A673 (cell line): ENCODE results near the gene SAP25. TPM values are rescaled to one million over a fixed set of nuclear protein-coding genes. Genes with fewer than 3 reads are reported as not detected.
"Not testable (repeated sequence)": the region's sequence is repeated elsewhere in the genome, so short reads cannot be mapped to it uniquely, and the experiment has no call there.

Experiments used
- BruUV-seq: library from RNA; stranded (reverse); fragments of 400-500 nt; replicated peaks from 2 replicates; lab custom pipeline; 2021; lab: Mats Ljungman, UMichigan
- CTCF ChIA-PET: fragments of 300-600 bp; sonication (Branson Sonifier 250); formaldehyde crosslinking; loops from one replicate; lab custom pipeline; 2022; ENCODE audit warnings: antibody characterized with exemption; lab: Charles Lee
- POLR2A ChIA-PET: fragments of 300-600 bp; sonication (Branson Sonifier 250); formaldehyde crosslinking; loops from one replicate; lab custom pipeline; 2022; ENCODE audit warnings: antibody characterized with exemption; ENCODE audit not compliant: low non-redundant PET; lab: Charles Lee
- DNase-seq: peaks from one replicate; pipeline ENCODE4 v3.0.0-alpha.2; 2015; ENCODE audit warnings: low spot score
- H3K27ac ChIP-seq: fragments of 200-600 bp; sonication (generic); 2 replicates; pipeline ENCODE4 v1.5.1; 2016; ENCODE audit warnings: mixed run types, low read depth, mild to moderate bottlenecking, mixed read lengths, antibody characterized with exemption, low read length; ENCODE audit not compliant: poor library complexity, severe bottlenecking
- H3K27me3 ChIP-seq: fragments of 200-600 bp; sonication (generic); replicated peaks from 2 replicates; pipeline ENCODE4 v1.6.1; 2017; ENCODE audit warnings: mixed run types, low read depth, mild to moderate bottlenecking, mixed read lengths, antibody characterized with exemption, low read length; ENCODE audit not compliant: insufficient read depth, poor library complexity
- H3K36me3 ChIP-seq: fragments of 200-600 bp; sonication (generic); 2 replicates; pipeline ENCODE4 v1.6.1; 2016; ENCODE audit warnings: mixed run types, mild to moderate bottlenecking, mixed read lengths, antibody characterized with exemption, low read length; ENCODE audit not compliant: insufficient read depth, poor library complexity, severe bottlenecking
- H3K4me1 ChIP-seq: fragments of 200-600 bp; sonication (generic); 2 replicates; pipeline ENCODE4 v1.6.1; 2017; ENCODE audit warnings: mixed run types, mild to moderate bottlenecking, mixed read lengths, antibody characterized with exemption, low read length; ENCODE audit not compliant: insufficient read depth, poor library complexity, severe bottlenecking
- H3K4me3 ChIP-seq: fragments of 200-600 bp; sonication (generic); 2 replicates; pipeline ENCODE4 v1.5.1; 2016; ENCODE audit warnings: low read depth, mixed run types, mild to moderate bottlenecking, mixed read lengths, low read length; ENCODE audit not compliant: poor library complexity, severe bottlenecking
- H3K9me3 ChIP-seq: fragments of 200-600 bp; sonication (generic); 2 replicates; pipeline ENCODE4 v1.6.1; 2016; ENCODE audit warnings: mixed run types, low read depth, mild to moderate bottlenecking, mixed read lengths, antibody characterized with exemption, low read length; ENCODE audit not compliant: poor library complexity, severe bottlenecking
- CTCF ChIP-seq: fragments of 300-800, 200-600 bp; sonication (generic); conservative IDR thresholded peaks from 2 replicates; pipeline ENCODE4 v1.5.1; 2017; ENCODE audit warnings: low read depth, mild to moderate bottlenecking, antibody characterized with exemption, low read length, moderate library complexity, mixed read lengths
- EZH2 ChIP-seq: fragments of 200-600 bp; sonication (generic); IDR thresholded peaks from 2 replicates; pipeline ENCODE4 v1.6.1; 2017; ENCODE audit warnings: borderline replicate concordance, low read depth, mild to moderate bottlenecking, mixed read lengths, antibody characterized with exemption, low read length; ENCODE audit not compliant: poor library complexity, severe bottlenecking
- intact Hi-C: fragments of 100-400 bp; cut with micrococcal nuclease; formaldehyde crosslinking; loops from one replicate; pipeline ENCODE4 v1.10.0; 2022; ENCODE audit not compliant: unreplicated experiment
- total RNA-seq: library from RNA; stranded (reverse); gene quantifications from 2 replicates; pipeline ENCODE4 v1.2.3, GENCODE V29; 2021

The SAP25 gene
- total RNA-seq, 1 experiment from 2014 or later: 1.7 TPM

- Histone ChIP-seq H3K4me1 (peaks cover 31% of the 10 kb centered on the region), H3K36me3 (no peaks in the 10 kb centered on the region), H3K4me3 (no peak overlapping the region), H3K27me3 (no peaks in the 10 kb centered on the region), H3K9me3 (no peaks in the 10 kb centered on the region), H3K27ac (no peak overlapping the region)
- TF ChIP-seq EZH2 (no peak), CTCF (no peak)
- BruUV-seq: no TSS peak
- ChIA-PET CTCF (interaction anchor here (0.6 kb wide), 1 partner anchor 180 kb away, joined by 5 read pairs; no protein-coding TSS in a partner anchor), POLR2A (no interaction called here)
- intact Hi-C loops: no loop called here
- no peak for DNase-seq
Measured at GRCh38 chr7:100544967-100545359, 28.7 kb downstream of the SAP25 start.

DNA sequence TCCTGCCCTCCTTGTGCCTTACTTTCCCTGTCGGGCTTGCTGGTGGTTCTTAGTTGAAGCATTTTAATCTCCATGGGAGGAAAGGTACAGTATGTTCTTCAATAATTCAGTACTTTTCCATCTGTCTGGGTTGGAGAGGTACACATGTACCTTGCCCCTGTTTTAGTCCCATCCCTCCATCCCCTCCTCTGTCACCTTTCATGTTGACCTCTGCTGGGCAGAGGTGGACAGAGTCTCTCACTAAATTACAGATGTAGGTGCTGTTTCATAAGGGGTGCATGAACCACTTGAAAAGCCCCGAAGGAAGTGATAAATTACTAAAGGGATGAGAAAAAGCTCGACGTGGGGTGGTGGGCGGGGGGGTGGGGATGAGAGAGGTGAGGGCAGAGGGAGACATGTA is 29.3 kb downstream of the SAP25 start:
- Histone ChIP-seq H3K27ac (no peak overlapping the region), H3K36me3 (no peaks in the 10 kb centered on the region), H3K4me1 (peaks cover 31% of the 10 kb centered on the region), H3K9me3 (no peaks in the 10 kb centered on the region), H3K27me3 (no peaks in the 10 kb centered on the region), H3K4me3 (no peak overlapping the region)
- POLR2A ChIA-PET: no interaction called here
- no peak for DNase-seq
- CTCF ChIA-PET: interaction anchor here (0.6 kb wide), 1 partner anchor 180 kb away, joined by 5 read pairs; no protein-coding TSS in a partner anchor
- BruUV-seq: no TSS peak
- TF ChIP-seq EZH2: no peak
- TF ChIP-seq CTCF: no peak
- intact Hi-C loops: no loop called here

GRCh38 chr7:100543586-100543985 is 30.1 kb downstream of the SAP25 start:
- CTCF ChIA-PET: interaction anchor here (0.6 kb wide), 1 partner anchor 43 kb away, joined by 3 read pairs; the partner anchor contains the start of gene FBXO24
- POLR2A ChIA-PET: interaction anchor here (0.8 kb wide), 1 partner anchor 80 kb away, joined by 7 read pairs; no protein-coding TSS in a partner anchor
- no peaks in the 10 kb centered on the region for H3K36me3 ChIP-seq

GRCh38 chr7:100541309-100541708 is 32.4 kb downstream of the SAP25 start:
- H3K36me3 ChIP-seq, H3K27ac ChIP-seq, CTCF ChIA-PET, BruUV-seq, H3K9me3 ChIP-seq, DNase-seq, intact Hi-C loops, H3K27me3 ChIP-seq, POLR2A ChIA-PET, H3K4me3 ChIP-seq: not testable (repeated sequence)
- H3K4me1 ChIP-seq: peaks cover 14% of the 10 kb centered on the region

More at GRCh38 chr7:100543586-100543985, 30.1 kb downstream of the SAP25 start:
- no peak overlapping the region for H3K4me3 ChIP-seq
- no peak overlapping the region for H3K27ac ChIP-seq
- H3K27me3 ChIP-seq: no peaks in the 10 kb centered on the region
- intact Hi-C loops: no loop called here
- DNase-seq: no peak
- peaks cover 31% of the 10 kb centered on the region for H3K4me1 ChIP-seq
- no peaks in the 10 kb centered on the region for H3K9me3 ChIP-seq
- no TSS peak for BruUV-seq
- TF ChIP-seq EZH2 (no peak), CTCF (no peak)
